Upper lobe of left lung (tissue), 6 donors: ENCODE results near the gene STK11. TPM values are rescaled to one million over a fixed set of nuclear protein-coding genes. Genes with fewer than 3 reads are reported as not detected.
A peak's percentile ranks its signal among the peaks of the same experiment; 100 is the strongest.

ENCODE experiments used
- ATAC-seq, 2 donors: fragments of 200-7000 bp; cut with Tn5 transposase; one replicate each; pipeline ENCODE4 v1.9.1; 2022; ENCODE audit warnings: mild to moderate bottlenecking in 2 of 2, moderate library complexity in 2 of 2; ENCODE audit not compliant: low FRiP score in 2 of 2
- DNase-seq, 2 donors: peaks; one replicate each; pipeline ENCODE4 v3.0.0-alpha.2; 2019 to 2020
- H3K27ac ChIP-seq, 4 donors: fragments of 200-600 bp; sonication (generic); one replicate each; pipeline ENCODE4 v1.5.1; 2016 to 2019
- H3K27me3 ChIP-seq, 4 donors: fragments of 200-600 bp; sonication (generic); one replicate each; pipeline ENCODE4 v1.5.1; 2017 to 2019
- H3K36me3 ChIP-seq, 4 donors: fragments of 200-600 bp; sonication (generic); one replicate each; pipeline ENCODE4 v1.5.1; 2016 to 2019
- H3K4me1 ChIP-seq, 4 donors: fragments of 200-600 bp; sonication (generic); one replicate each; pipeline ENCODE4 v1.5.1; 2018 to 2019
- H3K4me3 ChIP-seq, 4 donors: fragments of 200-600 bp; sonication (generic); one replicate each; pipeline ENCODE4 v1.5.1; 2017 to 2019; ENCODE audit warnings: mild to moderate bottlenecking in 2 of 4, moderate library complexity in 1 of 4
- H3K9me3 ChIP-seq, 4 donors: fragments of 200-600 bp; sonication (generic); one replicate each; pipeline ENCODE4 v1.5.1; 2018 to 2019
- EP300 ChIP-seq, 4 donors: sonication (generic); formaldehyde crosslinking; IDR thresholded peaks; one replicate each; pipeline ENCODE4 v1.5.1; 2017; ENCODE audit warnings: antibody characterized with exemption in 4 of 4, control low read depth in 2 of 4
- POLR2A ChIP-seq, 4 donors: fragments of 450-650 bp; IDR thresholded peaks; one replicate each; pipeline ENCODE4 v1.5.1; 2016 to 2017; ENCODE audit warnings: antibody characterized with exemption in 4 of 4, mild to moderate bottlenecking in 2 of 4
- POLR2AphosphoS5 ChIP-seq, 2 donors: sonication (generic); formaldehyde crosslinking; IDR thresholded peaks; one replicate each; pipeline ENCODE4 v1.5.1; 2017; ENCODE audit warnings: antibody characterized with exemption in 2 of 2
- WGBS, 2 donors: methylation state at CpG; one replicate each; pipeline ENCODE4 v1.1.5; 2017 to 2018; 5-methylcytosine and 5-hydroxymethylcytosine counted together
- total RNA-seq, 6 donors: library from RNA; depleted of rRNA in 4 of 6; stranded (reverse); fragments of >200 nt in 4 of 6; gene quantifications; one replicate each; pipeline versions ENCODE4 v1.1.0 to v1.2.1, GENCODE V29; 2016 to 2021
- TF ChIP-seq, protein P1 (sequence below), 6 experiments: fragments of 450-650 bp in 4 of 6; fragments of 200-600 bp in 2 of 6; sonication (generic) in 2 of 6; IDR thresholded peaks; one replicate each; pipeline ENCODE4 v1.5.1; 2016 to 2019; ENCODE audit warnings: antibody characterized with exemption in 6 of 6
- donor health status: DM: no; HTN: no; CAD: no; lungs with moderate emphysema.
- donor health status: DM: no; HTN: yes; CAD: no; lungs with severe emphysema.

STK11 gene
- total RNA-seq, 6 donors from 2014 or later, result 50.2 to 168 (median 63.2) TPM

- H3K4me1 ChIP-seq, result peaks cover 68 to 87% (median 77%) of the 10 kb centered on the region in 4 donors
- peak; percentile 80 to 84 for DNase-seq
- H3K9me3 ChIP-seq, result no peaks in the 10 kb centered on the region
- peak in 2 of 4 donors; percentile 56 to 57 for TF ChIP-seq EP300 (IDR thresholded peaks at IDR 0.05)
- TF ChIP-seq, protein P1, sequence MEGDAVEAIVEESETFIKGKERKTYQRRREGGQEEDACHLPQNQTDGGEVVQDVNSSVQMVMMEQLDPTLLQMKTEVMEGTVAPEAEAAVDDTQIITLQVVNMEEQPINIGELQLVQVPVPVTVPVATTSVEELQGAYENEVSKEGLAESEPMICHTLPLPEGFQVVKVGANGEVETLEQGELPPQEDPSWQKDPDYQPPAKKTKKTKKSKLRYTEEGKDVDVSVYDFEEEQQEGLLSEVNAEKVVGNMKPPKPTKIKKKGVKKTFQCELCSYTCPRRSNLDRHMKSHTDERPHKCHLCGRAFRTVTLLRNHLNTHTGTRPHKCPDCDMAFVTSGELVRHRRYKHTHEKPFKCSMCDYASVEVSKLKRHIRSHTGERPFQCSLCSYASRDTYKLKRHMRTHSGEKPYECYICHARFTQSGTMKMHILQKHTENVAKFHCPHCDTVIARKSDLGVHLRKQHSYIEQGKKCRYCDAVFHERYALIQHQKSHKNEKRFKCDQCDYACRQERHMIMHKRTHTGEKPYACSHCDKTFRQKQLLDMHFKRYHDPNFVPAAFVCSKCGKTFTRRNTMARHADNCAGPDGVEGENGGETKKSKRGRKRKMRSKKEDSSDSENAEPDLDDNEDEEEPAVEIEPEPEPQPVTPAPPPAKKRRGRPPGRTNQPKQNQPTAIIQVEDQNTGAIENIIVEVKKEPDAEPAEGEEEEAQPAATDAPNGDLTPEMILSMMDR (IDR thresholded peaks at IDR 0.05), result no peak
- peak in 1 of 2 donors; percentile 76 for TF ChIP-seq POLR2AphosphoS5 (IDR thresholded peaks at IDR 0.05)
- ATAC-seq, result peak; percentile 19 to 32
- H3K36me3 ChIP-seq, result no peaks in the 10 kb centered on the region
- peak overlapping the region; percentile 85 to 100 (median 93) for H3K27ac ChIP-seq
- WGBS, 2 donors, result 80% methylated on average over 23 of the region's 26 CpGs; no CpG with 5 or more reads in 1 of the 2 donors
- H3K4me3 ChIP-seq, result peak overlapping the region in 2 of 4 donors; percentile 60 to 66
- H3K27me3 ChIP-seq, result no peaks in the 10 kb centered on the region
Measured at GRCh38 chr19:1264801-1265614, 59.4 kb downstream of the STK11 start.

DNA sequence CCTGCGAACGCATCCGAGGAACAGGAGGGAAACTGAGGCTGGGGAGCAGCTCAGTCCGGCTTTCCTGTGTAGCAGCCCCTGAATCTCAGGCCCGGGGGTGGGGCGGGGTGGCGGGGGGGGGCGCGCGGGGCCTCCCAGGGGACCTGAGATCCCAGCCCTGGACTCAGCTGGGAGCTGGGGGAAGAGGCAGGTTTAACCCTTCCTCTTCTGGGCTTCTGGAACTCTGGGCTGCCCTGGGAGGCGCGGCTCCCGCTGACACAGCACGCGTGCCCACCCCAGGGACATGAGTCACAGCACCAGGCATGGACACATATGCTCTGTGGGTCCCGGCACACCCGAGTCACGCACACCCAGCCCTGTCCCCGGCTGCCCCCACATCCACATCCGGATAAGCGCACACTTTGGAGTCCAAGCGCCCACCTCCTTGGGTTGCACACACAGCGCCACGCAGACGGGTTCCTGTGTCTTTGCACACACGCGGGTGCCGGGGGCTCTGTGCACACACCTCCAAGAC is 60.1 kb downstream of the STK11 start:
- peaks cover 68 to 87% (median 76%) of the 10 kb centered on the region in 4 donors for H3K4me1 ChIP-seq
- DNase-seq (peak; percentile 83 to 87), ATAC-seq (peak in 1 of 2 donors; percentile 16)
- H3K27me3 ChIP-seq, result no peaks in the 10 kb centered on the region
- peaks cover 0 to 6% (median 0%) of the 10 kb centered on the region in 4 donors for H3K36me3 ChIP-seq
- TF ChIP-seq POLR2AphosphoS5 (IDR thresholded peaks at IDR 0.05) (peak; percentile 35 to 58), EP300 (IDR thresholded peaks at IDR 0.05) (peak in 2 of 4 donors; percentile 56 to 93), POLR2A (IDR thresholded peaks at IDR 0.05) (no peak)
- 8 to 14% methylated on average over 4 to 23 of the region's 28 CpGs for WGBS, 2 donors
- peak overlapping the region; percentile 47 to 66 (median 56) for H3K4me3 ChIP-seq
- peak overlapping the region; percentile 85 to 100 (median 93) for H3K27ac ChIP-seq
- H3K9me3 ChIP-seq, result no peaks in the 10 kb centered on the region

DNA sequence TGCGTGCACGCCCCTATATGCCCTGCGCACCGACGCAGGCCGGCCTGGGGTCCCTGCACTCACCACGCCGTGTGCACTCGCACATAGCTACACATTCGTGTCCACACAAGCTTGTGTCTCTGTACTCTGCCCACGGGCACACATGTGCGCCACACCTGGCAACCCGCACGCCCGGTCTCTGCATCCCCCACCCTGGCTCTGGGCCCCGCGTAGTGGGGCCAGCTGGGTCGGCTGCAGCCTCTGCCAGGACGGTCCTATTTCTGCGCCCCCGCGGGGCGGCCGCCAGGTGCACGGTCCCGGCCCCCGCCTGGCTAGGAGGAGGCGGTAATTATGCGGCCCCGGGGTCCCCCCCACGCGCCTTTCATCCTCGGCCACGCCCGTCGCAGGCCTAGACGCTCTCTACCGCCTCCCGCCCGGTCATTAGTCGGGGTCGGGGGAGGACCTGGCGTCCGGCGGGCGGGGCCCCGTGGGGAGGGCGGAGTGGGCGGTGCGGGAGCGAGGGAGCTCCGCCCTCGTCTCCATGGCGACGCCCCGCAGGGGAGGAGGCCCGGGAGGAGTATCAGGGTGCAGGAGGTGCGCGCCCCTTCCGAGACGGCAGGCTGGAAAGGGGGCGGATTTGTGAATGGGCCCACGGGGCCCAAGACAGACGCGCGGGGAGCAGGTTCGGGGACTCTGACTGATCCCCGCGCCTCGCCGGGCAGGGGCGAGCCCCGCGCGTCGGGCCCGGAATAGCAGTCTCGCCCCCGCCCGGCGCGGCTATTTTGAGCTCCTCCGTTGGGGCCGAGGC is 60.7 kb downstream of the STK11 start:
- no peaks in the 10 kb centered on the region for H3K9me3 ChIP-seq
- peaks cover 4 to 13% (median 5%) of the 10 kb centered on the region in 4 donors for H3K36me3 ChIP-seq
- peak; percentile 76 for ATAC-seq
- H3K27ac ChIP-seq, result peak overlapping the region; percentile 85 to 100 (median 93)
- H3K4me1 ChIP-seq, result peaks cover 72 to 89% (median 80%) of the 10 kb centered on the region in 4 donors
- peak; percentile 95 to 98 for DNase-seq
- H3K27me3 ChIP-seq, result no peaks in the 10 kb centered on the region
- H3K4me3 ChIP-seq, result peak overlapping the region; percentile 47 to 66 (median 56)
- 4 to 10% methylated on average over 16 to 51 of the region's 84 CpGs for WGBS, 2 donors
- TF ChIP-seq EP300 (IDR thresholded peaks at IDR 0.05), result peak in 1 of 4 donors; percentile 29
- TF ChIP-seq POLR2A (IDR thresholded peaks at IDR 0.05), result peak in 1 of 4 donors; percentile 32
- TF ChIP-seq, protein P1 (IDR thresholded peaks at IDR 0.05), result peak in 2 of 6 experiments; percentile 37 to 40
- TF ChIP-seq POLR2AphosphoS5 (IDR thresholded peaks at IDR 0.05), result peak; percentile 49 to 65

GRCh38 chr19:1266916-1267476 is 61.4 kb downstream of the STK11 start:
- WGBS, 2 donors, result 0 to 1% methylated on average over 5 to 34 of the region's 59 CpGs
- H3K9me3 ChIP-seq, result no peaks in the 10 kb centered on the region
- ATAC-seq (peak in 1 of 2 donors; percentile 66), DNase-seq (peak; percentile 78 to 98)
- peak overlapping the region; percentile 85 to 100 (median 93) for H3K27ac ChIP-seq
- H3K4me1 ChIP-seq, result peaks cover 72 to 89% (median 80%) of the 10 kb centered on the region in 4 donors
- TF ChIP-seq, protein P1 (IDR thresholded peaks at IDR 0.05), result peak; percentile 97 to 100 (median 100)
- no peak for TF ChIP-seq POLR2A (IDR thresholded peaks at IDR 0.05)
- TF ChIP-seq POLR2AphosphoS5 (IDR thresholded peaks at IDR 0.05), result peak in 1 of 2 donors; percentile 34
- peak in 1 of 4 donors; percentile 36 for TF ChIP-seq EP300 (IDR thresholded peaks at IDR 0.05)
- peak overlapping the region; percentile 47 to 66 (median 56) for H3K4me3 ChIP-seq
- peaks cover 7 to 19% (median 12%) of the 10 kb centered on the region in 4 donors for H3K36me3 ChIP-seq
- H3K27me3 ChIP-seq, result no peaks in the 10 kb centered on the region
